ENCODE measurements around the gene MAP6D1.

The MAP6D1 gene

GRCh38 chr3:183823963-183824362 lies 1.4 kb downstream of the MAP6D1 start:
- no peak for DNase-seq (ENCODE audit: low spot score)

GRCh38 chr3:183822631-183823030 lies 2.7 kb downstream of the MAP6D1 start:
- DNase-seq (ENCODE audit: low spot score) = no peak

- no peak for DNase-seq (ENCODE audit: low spot score)
Measured at GRCh38 chr3:183819831-183820230, 5.5 kb downstream of the MAP6D1 start.

GRCh38 chr3:183818706-183819624 lies 6.4 kb downstream of the MAP6D1 start:
- no peak for DNase-seq (ENCODE audit: low spot score)

GRCh38 chr3:183818041-183818620 lies 7.2 kb downstream of the MAP6D1 start:
- no peak for DNase-seq (ENCODE audit: low spot score)

- DNase-seq (ENCODE audit: low spot score) = no peak
Measured at GRCh38 chr3:183817639-183818038, 7.7 kb downstream of the MAP6D1 start.

GRCh38 chr3:183816681-183817510 lies 8.5 kb downstream of the MAP6D1 start:
- DNase-seq (ENCODE audit: low spot score) = no peak

GRCh38 chr3:183815951-183816475 lies 9.4 kb downstream of the MAP6D1 start:
- DNase-seq (ENCODE audit: low spot score) = no peak

GRCh38 chr3:183815563-183815940 lies 9.8 kb downstream of the MAP6D1 start:
- DNase-seq (ENCODE audit: low spot score) = no peak

- DNase-seq (ENCODE audit: low spot score) = no peak
Measured at GRCh38 chr3:183814240-183814639, 11.1 kb downstream of the MAP6D1 start.

- no peak for DNase-seq (ENCODE audit: low spot score)
Measured at GRCh38 chr3:183812761-183813445, 12.5 kb downstream of the MAP6D1 start.

- no peak for DNase-seq (ENCODE audit: low spot score)
Measured at GRCh38 chr3:183811638-183812037, 13.7 kb downstream of the MAP6D1 start.

- DNase-seq (ENCODE audit: low spot score) = no peak
Measured at GRCh38 chr3:183810643-183811594, 14.5 kb downstream of the MAP6D1 start.

GRCh38 chr3:183809270-183809669 lies 16.1 kb downstream of the MAP6D1 start:
- DNase-seq (ENCODE audit: low spot score) = no peak

GRCh38 chr3:183808355-183808754 lies 17.0 kb downstream of the MAP6D1 start:
- no peak for DNase-seq (ENCODE audit: low spot score)

- DNase-seq (ENCODE audit: low spot score) = no peak
Measured at GRCh38 chr3:183807881-183808280, 17.5 kb downstream of the MAP6D1 start.

- DNase-seq (ENCODE audit: low spot score) = no peak
Measured at GRCh38 chr3:183807209-183807728, 18.1 kb downstream of the MAP6D1 start.

- DNase-seq (ENCODE audit: low spot score) = no peak
Measured at GRCh38 chr3:183802989-183803388, 22.4 kb downstream of the MAP6D1 start.

- DNase-seq (ENCODE audit: low spot score) = no peak
Measured at GRCh38 chr3:183801601-183802000, 23.8 kb downstream of the MAP6D1 start.

GRCh38 chr3:183800243-183800863 lies 25.0 kb downstream of the MAP6D1 start:
- no peak for DNase-seq (ENCODE audit: low spot score)

Data from CD4-positive, alpha-beta T cell treated with Interleukin-15 for 4 hours (primary cell).